ENCODE measurements around the gene CRYBG3.

The CRYBG3 gene

DNA sequence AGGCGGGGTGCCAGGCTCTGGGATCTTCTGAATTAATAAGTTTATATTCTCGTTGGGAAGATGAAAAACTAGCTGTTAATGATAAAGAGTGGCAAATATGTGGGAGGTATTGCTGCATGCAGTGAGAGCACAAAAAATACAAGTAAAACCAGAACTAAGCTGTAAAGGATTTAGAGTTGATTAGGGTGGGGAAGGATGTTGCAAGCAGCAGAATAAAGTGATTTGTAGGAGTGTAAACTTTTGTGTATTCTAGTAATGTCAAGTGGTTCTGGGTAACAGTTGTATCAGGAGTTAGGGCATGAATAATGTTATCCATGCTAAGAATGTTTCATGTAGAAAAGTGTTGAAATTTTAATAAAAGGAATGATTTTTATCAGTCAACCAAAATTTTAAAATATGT is 18.1 kb downstream of the CRYBG3 start:
- DNase-seq: no peak

DNA sequence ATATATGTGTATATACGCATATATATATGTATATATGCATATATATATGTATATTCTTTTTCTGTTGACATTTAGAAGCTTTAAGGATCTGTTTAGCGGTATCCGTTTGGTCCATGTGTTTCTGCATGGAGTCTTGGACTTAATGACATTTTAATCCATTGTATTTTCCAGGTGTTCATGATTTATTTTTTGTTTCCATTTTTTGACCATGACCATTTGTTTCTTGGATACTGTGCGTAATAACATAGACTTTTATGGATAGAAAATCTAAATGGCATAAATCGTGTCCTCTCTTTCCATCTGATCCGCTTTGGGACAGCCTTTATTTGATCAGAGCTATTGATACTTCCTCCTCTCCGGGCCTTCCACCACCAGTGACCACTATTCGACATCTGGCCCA is 19.5 kb downstream of the CRYBG3 start:
- no peak for DNase-seq

DNA sequence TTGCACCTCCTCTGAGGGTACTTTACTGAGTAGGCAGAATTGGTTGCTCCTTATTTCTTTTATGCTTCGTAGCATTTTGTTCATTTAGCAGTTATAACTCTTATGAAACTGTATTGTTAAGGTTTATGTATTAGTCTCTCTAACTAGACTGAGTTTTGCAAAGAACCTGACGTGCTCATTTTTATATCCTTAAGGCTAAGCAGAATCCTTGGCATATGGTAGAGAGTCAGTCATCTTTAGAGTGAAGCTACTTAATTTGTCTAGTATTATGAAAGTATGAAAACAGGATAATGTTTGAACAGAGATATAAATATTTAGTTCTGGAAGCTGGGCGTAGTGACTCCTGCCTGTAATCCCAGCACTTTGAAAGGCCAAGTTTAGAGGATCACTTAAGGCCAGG is 20.1 kb downstream of the CRYBG3 start:
- DNase-seq: no peak

DNA sequence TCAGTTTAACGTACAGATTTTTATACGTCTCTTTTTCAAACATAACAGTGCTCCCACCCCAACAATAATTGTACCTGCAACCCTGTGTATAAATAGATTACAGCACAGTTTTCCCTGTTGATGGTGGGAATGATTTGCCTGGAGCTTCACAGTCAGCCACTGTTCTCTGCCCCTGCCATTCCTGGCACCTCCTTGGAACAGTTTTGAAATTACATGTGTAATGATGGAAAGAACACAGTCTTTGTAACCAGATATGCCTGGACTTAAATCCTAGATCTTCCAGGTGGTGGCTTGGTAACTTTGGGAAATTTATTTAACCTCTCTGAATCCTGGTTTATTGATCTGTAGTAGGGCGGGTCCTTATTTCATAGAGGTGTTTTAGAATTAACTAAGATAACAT is 27.0 kb downstream of the CRYBG3 start:
- no peak for DNase-seq

DNA sequence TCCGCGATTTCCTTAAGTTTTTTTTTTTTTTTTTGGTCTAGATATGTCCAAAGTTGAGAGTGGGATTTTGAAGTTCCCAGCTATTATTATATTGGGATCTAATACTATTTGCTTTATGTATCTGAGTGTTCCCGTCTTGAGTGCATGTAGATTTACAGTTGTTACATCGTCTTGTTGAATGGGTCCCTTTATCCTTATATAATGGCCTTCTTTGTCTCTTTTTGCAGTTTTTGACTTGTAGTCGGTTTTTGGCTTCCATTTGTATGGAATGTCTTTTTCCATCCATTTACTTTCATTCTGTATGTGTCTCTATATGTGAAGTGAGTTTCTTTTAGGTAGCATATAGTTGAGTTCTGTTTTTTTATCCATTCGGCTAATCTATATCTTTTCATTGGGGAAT is 35.6 kb downstream of the CRYBG3 start:
- DNase-seq: no peak

DNA sequence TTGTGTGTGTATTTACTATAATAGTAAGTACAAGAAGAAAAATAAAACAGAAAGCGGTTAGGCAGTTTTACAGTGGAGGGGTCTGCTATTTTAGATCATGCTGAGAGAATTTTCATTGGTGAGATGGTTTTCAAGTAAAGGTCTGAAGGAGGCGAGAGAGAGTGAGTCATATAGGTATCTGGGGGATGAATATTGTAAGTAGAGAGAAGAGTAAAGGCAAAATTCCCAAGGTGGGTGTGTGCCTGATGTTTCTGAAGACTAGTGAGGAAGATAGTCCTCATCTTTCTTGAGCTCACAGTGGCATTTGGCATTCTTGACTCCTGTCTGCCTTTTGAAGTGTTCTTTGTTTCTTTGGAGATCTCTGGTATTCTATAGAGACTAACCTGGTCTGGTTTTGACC is 38.6 kb downstream of the CRYBG3 start:
- no peak for DNase-seq

DNA sequence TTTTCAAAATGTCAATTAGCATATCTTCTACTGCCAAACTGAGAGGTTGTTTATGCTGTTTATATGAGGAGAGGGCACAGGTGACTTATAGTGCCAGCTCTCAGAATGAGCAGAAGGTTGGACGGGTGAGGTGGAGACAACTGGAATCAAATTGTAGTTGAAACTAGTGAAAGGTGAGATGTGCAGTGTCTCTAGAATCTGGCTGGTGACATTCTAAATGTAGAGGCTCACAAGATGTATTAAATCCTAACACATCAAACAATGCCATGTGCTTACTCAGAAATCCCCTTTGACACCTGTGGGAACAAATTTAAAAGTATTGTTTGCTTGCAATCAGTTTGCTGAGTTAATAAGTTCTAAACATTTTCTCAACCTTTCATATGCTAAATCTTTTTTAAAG is 40.8 kb downstream of the CRYBG3 start:
- DNase-seq: no peak

DNA sequence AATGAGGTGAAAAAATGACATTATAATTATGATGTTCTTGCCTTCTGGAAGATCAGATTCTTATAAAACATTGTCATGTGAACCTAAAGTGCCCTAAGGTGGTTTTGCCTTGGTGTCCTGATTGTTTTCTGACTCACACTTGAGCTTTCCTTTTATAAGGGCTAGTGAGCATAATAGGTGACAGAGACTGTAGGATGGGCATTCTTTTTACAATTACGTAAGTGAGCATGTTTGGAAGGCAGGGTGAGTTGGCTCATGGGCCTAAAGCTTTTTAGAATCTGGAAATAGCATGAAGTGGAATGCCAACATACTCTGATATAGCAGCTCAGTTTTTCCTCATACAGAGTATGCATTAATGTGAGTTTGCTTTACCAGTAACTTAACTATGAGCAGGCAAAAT is 41.2 kb downstream of the CRYBG3 start:
- DNase-seq: no peak

DNA sequence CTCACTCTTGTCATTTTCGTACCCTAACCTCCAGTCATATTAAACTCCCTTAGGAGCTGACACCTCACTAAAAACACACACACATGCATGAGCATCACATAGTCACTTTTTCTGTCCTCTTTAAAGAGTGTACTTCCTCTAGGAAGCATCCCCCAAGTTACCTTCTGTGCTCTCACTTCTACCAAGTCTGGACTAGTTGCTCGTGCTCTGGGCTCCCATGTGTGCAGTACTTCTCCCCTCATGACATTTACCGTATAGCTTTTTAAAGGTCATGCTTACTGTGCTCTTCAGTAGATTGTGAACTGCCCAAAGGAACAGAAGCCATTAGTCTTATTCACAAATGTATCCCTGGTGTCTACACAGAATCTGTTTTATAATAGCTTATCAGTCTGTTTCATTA is 42.0 kb downstream of the CRYBG3 start:
- no peak for DNase-seq

DNA sequence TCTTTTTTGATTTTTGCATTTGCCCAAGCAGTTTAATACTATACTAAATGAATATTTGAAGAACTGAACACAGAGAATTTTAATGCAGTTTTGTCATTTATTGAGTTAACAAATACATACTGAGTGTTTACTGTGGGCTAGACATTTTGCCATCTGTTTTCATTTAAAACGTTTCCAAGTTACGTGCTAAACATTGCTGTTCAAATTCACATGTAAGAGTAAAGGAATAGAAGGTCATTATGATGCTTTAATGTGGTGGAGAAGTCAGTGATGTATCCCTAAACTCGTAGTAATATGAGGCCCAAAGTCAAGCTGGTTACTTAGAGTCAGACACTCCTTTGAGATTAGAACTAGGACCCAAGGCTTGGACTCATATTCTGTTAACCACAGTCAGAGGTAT is 49.4 kb downstream of the CRYBG3 start:
- DNase-seq: no peak

DNA sequence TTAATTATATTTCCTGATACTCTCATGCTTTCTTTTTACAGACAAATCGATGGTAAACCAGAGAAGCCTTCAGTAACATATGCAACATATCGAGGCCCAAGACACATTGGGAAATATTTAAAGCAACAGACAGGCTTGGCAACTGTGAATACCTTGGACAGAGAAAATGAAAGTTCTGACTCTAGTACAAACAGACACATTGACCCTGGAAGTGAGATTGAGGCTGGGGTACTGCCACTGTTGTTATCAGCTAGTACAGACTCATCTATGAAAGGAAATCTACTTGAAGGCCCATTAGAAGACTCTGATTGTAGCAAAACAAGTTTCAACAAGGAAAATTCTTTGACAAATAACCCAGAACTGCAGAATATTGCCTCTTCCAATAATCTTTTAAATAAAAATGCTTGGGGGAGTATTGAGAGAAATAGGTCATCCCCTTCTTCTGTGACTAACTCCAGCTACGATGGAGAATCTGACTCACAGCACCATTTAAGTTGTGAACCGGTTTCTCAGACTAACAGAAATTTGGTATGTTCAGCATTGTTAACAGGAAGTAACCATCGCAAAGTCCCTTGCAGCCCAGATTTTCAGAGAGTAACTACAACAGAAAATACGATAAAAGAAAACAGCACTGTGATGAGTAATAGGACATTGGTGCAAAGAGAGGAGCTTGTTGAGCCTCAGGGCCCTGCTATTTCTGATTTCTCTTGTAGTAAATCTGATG is 50.2 kb downstream of the CRYBG3 start:
- no peak for DNase-seq

DNA sequence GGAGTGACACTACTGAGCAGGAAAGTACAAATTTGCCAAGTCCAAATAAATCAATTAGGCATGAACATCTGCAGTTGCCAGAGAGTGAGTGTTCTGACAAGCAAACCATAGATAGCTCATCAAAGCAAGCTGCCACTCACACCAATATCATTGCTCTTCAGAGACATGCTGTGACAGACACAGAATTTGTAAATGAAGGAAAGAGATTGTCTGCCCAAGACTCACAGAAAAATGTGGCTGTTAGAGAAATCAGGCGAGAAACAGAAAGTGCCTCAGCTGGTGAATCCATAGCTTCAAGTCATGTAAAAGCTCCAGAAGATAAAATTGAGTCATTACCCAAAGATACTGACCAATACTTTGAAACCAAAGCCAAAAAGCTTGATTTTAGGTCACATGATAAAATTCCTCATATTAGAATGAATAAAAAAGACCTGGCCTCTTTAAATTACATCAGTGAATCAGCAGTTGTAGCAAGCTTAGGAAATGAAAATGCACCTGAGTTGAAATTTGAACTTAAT is 50.8 kb downstream of the CRYBG3 start:
- DNase-seq: no peak

DNA sequence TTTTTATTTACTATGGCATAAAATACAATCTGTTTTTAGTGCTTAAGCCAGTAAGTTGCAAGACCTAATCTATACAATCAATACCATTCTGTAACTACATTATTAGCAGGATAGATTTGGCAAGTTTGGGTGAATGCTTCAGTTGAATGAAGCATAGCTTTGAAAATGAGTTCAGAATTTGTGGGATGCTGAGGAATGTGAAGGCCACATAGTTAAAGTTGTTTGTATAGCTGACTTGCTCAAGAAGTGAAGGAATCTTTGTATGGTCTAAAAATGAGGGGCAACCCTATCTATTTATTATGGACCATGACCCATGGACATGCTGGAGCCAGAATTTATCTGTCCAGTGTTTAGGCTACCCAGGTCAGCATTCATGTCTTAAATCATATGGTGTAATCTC is 58.5 kb downstream of the CRYBG3 start:
- DNase-seq: no peak

DNA sequence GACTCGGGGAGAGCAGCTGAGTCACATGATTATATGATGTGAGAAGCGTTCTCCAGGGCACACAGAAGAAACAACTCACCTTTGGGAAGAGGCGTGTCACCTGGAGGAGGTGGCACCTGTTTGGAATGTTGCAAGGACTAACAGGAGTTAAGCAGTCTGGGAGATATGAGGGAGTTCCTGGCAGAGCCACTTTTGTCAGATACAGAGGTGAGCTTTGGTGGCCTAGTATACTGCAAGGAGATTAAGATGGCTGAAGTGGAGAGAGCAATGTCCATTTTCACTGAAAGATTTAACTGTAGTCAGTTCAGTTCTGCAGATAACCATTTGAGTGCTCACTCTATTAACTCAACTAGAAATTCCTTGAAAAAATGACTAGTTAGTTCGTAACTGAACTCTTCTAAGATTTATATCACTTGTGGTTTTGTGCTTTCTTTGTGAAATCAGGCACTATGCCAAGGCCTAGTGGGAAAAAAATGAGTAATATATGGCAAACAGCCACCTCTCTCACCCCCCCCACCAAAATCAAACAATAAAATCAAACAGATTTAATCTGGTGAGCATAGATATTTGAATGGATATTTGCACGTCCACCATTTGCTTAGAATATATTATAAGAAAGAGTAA is 61.3 kb downstream of the CRYBG3 start:
- DNase-seq: no peak

DNA sequence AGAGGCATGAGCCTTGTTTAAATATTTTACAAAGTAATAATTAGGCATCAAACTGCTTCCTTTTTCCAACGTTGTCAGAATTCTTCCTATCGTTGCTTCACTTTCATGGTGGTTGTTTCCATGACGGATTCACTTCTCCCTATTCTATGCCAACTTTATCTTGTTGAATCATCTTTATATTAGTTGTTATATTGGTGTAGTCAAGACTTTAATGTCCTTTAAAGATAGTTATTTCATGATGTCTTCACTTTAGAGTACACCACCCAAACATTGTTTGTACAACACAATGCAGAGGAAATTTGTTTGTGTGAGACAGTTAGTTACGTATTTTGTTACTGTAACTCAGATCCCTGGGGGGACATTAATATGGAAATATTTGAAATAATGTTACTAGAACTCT is 61.9 kb downstream of the CRYBG3 start:
- no peak for DNase-seq

DNA sequence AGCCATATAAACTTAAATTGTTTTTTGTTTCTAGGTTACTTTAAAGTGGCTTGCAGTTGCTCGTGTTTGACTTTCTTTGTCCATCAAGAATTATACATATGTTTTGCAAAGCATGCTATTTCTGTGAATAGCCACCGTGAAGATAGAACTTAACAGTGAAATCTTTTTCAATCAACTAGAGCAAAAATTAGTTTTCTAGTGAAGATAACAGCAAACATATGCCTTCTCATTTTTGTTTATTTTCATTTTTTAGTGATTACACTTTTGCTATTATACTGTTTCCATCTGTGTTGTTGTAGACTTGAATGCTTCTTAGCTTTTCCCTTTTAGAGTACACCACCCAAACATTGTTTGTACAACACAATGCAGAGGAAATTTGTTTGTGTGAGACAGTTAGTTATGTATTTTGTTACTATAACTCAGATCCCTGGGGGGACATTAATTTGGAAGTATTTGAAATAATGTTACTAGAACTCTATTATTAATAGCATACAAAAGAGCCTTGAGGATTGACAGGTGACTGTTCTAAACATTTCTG is 62.8 kb downstream of the CRYBG3 start:
- DNase-seq: no peak

DNA sequence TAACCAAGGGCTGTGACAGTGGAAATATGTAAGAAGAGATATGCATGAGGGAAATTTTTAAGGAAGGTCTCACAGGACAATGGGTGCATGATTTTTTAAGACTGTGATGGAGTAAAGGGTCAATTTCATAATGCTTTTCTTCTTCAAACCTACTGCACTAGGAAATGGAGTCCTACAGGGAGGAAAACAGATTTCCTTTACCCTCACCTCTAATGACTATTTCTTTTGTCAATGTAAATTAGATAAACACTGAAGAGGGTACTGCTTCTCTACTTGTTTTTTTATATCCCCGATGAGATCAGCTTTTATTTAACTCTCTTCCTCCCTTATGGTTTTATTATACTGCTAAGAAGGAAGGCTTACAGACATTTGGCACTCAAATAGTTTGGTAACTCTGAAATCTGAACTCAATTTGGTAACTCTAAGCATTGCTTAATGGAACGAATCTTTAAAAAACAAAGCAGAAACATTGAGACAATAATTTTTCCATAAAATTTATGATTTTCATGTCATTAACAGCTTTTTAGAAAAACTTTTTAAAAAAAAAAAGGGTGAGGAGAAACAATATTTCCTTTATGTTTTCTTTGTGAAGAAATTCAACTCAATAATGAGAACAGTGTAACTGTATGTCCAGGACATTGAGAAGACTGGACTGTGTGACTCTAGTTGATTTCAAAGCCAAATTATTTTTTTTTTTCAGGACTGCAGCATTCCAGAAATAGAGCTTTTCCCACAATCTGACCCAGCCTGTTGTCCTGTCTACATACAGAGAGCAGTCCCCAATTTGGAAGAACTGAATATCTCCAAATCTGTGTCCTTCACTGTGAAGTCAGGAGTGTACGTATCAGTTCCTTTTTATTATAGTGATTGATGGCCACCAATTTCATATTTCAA is 64.4 kb downstream of the CRYBG3 start:
- DNase-seq: no peak

DNA sequence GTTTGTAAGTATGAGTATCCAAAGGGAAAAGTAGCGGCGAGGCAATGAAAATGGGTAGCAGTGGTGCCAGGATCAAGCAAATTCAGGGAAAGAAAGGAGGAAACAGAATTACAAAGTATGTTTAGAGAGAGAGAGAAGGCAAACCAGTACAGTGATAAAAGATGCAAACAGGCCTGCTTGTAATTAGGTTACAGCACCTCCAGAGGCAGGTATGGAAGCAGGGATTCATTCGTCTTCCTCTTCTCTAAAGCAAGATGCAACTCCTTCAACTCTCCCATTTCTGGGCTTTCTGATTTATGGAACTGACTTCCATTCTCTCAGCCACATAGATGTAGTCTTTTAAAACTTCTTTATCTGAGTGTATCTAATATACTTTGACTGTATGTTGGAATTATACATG is 68.0 kb downstream of the CRYBG3 start:
- no peak for DNase-seq

DNA sequence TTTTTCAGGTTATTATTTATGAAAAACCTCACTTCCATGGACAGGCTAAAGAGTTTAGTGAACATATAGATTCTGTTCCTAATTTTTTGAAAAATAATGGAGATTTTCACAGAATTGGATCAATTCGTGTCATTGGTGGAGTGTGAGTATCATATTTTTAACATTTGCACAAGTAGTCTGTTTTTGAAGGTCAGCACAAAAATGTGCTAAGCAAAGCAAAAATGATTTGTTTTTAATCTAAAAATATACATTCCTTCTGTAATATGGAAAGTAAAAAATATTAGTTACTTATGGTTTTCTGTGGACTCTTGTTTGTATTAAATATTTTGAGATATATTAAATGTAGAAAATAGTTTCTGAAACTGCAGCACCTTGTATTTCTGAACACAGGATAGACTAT is 71.0 kb downstream of the CRYBG3 start:
- DNase-seq: no peak

DNA sequence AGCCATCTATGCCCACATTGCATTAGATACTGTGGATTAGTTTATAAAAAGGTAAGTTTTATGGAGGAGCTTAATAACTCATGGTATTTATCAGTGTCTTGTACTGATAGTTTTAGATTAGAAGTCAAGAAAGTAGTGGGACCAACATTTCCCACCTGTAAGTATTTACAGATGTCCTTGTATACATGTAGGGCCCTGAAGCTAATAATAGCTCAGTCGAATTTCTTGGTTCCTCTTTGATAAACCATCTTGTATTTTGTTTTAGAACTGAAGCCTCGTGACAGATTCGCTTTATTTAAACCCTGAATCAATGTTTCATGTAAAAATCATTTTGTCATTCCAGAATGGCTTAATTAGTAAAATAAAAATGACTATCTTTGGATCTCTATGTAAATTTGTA is 73.4 kb downstream of the CRYBG3 start:
- no peak for DNase-seq

DNA sequence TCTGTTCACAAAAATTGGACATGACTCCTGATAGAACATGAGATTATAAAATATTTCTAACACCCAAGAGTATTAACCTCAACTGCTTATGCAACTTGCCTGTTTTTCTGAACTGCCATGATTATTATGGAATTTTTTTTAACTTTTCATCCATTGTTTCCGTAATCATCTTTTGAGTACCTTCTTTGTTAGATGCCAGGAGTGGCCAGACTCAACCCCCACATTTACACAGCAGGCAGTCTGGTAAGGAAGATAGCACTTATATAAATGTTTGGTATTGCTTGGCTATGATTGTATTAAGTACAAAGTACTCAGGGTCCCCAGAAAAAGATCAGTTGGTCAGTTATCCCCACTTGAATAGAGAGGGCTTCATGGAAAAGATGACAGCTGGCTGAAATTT is 74.3 kb downstream of the CRYBG3 start:
- DNase-seq: no peak

DNA sequence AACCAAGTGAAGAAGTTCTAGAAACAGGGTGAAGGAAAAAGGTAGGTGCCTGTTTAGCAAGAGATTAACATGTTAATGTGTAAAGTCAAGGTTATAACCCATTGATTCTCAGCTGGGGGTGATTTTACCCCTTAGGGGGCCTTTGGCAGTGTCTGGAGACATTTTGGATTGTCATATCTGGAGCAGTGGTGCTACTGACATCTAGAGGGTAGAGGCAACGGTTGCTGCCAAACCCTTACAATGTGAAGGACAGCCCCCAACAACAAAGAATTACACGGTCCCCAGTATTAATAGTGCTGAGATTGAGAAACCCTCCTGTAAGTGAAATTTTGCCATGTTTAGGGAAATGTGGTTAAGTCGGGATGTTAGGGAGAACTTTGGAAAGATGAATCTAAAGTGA is 74.7 kb downstream of the CRYBG3 start:
- DNase-seq: no peak

DNA sequence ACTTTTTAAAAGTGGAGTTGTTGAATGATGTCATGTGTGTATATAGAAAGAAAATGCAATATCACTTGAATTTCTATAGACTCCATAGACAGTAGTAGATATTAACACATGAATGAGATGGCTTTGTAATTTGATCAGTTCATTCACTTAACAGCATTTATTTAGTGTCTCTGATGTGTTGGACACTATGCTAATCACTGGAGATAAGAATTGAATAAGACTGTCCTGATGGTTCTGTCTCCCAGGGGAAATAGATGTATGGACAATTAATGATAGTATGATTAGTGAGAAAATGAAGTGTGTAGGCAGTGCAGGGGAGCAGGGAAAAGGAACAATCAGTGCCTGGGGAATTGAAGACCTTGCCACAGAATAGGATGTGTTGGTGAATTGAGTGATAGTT is 77.5 kb downstream of the CRYBG3 start:
- DNase-seq: no peak
